ENCODE measurements around the gene MTRF1.

Gene MTRF1

DNA sequence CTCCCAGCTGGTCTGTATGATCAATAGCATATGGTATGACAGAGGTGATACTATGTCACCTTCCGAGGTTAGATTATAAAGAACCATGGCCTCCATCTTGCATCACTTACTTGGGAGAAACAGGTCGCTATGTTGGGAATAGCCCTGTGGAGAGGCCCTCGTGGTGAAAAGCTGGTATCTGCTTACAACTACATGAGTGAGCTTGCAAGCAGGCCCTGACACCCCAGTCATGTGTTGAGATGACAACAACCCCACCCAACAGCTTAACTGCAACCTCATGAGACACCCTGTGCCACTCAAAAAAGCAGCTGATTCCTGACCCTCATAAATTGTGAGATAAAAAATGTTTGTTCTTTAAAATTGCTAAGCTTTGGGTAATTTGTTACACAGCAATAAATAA is 18.8 kb downstream of the MTRF1 start:
- Histone ChIP-seq H3F3A (ENCODE audit: insufficient read depth, low read length) (no peaks in the 10 kb centered on the region), H3K9me3 (ENCODE audit: low read length) (no peaks in the 10 kb centered on the region), H3K9me2 (ENCODE audit: low read depth, low read length) (no peaks in the 10 kb centered on the region), H3K9ac (ENCODE audit: low read length) (no peak overlapping the region), H3K36me3 (ENCODE audit: insufficient read depth, low read length) (peaks cover 20% of the 10 kb centered on the region; the same call in 1 of the 2 replicates), H3K27me3 (ENCODE audit: insufficient read depth, low read length) (no peaks in the 10 kb centered on the region), H3K79me2 (ENCODE audit: insufficient read depth, low read length) (no peaks in the 10 kb centered on the region), H3K4me1 (ENCODE audit: insufficient read depth, low read length, severe bottlenecking) (no peaks in the 10 kb centered on the region), H2AFZ (ENCODE audit: low read length) (no peak overlapping the region), H3K27ac (ENCODE audit: low read depth, low read length, poor library complexity, severe bottlenecking) (no peak overlapping the region), H3K4me2 (ENCODE audit: low read length) (no peak overlapping the region), H3K4me3 (ENCODE audit: low read depth, low read length, poor library complexity, severe bottlenecking) (no peak overlapping the region), H4K20me1 (ENCODE audit: insufficient read depth, low read length) (no peaks in the 10 kb centered on the region)
- TF ChIP-seq EZH2 (IDR thresholded peaks at IDR 0.05; ENCODE audit: borderline replicate concordance, low read length): no peak
- TF ChIP-seq, protein P1, sequence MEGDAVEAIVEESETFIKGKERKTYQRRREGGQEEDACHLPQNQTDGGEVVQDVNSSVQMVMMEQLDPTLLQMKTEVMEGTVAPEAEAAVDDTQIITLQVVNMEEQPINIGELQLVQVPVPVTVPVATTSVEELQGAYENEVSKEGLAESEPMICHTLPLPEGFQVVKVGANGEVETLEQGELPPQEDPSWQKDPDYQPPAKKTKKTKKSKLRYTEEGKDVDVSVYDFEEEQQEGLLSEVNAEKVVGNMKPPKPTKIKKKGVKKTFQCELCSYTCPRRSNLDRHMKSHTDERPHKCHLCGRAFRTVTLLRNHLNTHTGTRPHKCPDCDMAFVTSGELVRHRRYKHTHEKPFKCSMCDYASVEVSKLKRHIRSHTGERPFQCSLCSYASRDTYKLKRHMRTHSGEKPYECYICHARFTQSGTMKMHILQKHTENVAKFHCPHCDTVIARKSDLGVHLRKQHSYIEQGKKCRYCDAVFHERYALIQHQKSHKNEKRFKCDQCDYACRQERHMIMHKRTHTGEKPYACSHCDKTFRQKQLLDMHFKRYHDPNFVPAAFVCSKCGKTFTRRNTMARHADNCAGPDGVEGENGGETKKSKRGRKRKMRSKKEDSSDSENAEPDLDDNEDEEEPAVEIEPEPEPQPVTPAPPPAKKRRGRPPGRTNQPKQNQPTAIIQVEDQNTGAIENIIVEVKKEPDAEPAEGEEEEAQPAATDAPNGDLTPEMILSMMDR (IDR thresholded peaks at IDR 0.05; ENCODE audit: low read length): no peak

DNA sequence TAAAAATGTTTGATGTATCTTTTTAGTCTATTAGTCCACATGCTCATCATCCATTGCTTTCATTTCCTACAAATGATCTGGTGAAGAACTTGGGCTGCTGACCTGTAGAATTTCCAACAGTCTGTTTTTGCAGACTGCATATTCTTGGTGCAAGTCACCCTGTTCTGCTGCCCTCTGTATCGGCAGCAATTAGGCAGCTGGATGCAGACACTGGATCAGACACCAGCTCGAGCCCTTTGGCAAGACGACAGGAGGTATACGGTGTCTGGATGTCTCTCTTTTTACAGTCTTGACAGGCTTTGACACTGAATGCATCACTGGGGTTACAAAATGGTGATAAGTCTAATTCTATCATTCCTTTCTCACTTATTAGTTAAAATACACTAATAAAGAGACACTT is 21.8 kb downstream of the MTRF1 start:
- H4K20me1 ChIP-seq (ENCODE audit: insufficient read depth, low read length): no peaks in the 10 kb centered on the region
- TF ChIP-seq, protein P1 (IDR thresholded peaks at IDR 0.05; ENCODE audit: low read length): no peak
- TF ChIP-seq EZH2 (IDR thresholded peaks at IDR 0.05; ENCODE audit: borderline replicate concordance, low read length): no peak
- no peaks in the 10 kb centered on the region for H3F3A ChIP-seq (ENCODE audit: insufficient read depth, low read length)
- no peak overlapping the region for H2AFZ ChIP-seq (ENCODE audit: low read length)
- peaks cover 22% of the 10 kb centered on the region; the same call in 1 of the 2 replicates for H3K36me3 ChIP-seq (ENCODE audit: insufficient read depth, low read length)
- H3K9me3 ChIP-seq (ENCODE audit: low read length): no peaks in the 10 kb centered on the region
- no peak overlapping the region for H3K4me3 ChIP-seq (ENCODE audit: low read depth, low read length, poor library complexity, severe bottlenecking)
- H3K27ac ChIP-seq (ENCODE audit: low read depth, low read length, poor library complexity, severe bottlenecking): no peak overlapping the region
- H3K79me2 ChIP-seq (ENCODE audit: insufficient read depth, low read length): no peaks in the 10 kb centered on the region
- no peak overlapping the region for H3K9ac ChIP-seq (ENCODE audit: low read length)
- H3K27me3 ChIP-seq (ENCODE audit: insufficient read depth, low read length): no peaks in the 10 kb centered on the region
- no peak overlapping the region for H3K4me2 ChIP-seq (ENCODE audit: low read length)
- H3K9me2 ChIP-seq (ENCODE audit: low read depth, low read length): no peaks in the 10 kb centered on the region
- no peaks in the 10 kb centered on the region for H3K4me1 ChIP-seq (ENCODE audit: insufficient read depth, low read length, severe bottlenecking)

DNA sequence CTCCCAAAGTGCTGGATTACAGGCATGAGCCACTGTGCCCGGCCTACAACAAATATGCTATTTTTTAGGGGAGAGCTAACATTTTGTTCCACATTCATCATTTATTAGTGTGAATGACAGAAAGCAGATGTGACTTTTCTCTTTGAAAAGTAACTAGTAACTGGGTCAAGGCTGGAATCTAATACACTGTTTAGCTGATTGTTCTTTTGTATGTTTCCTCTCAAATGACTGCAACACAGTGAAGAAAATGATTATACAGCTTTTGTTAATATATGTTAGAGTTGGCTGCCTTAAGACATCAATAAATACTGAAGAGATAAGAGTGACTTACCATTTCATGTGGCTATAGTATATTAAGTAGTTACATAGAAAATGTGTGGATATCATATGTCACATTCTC is 27.0 kb downstream of the MTRF1 start:
- no peak overlapping the region for H3K4me3 ChIP-seq (ENCODE audit: low read depth, low read length, poor library complexity, severe bottlenecking)
- no peak overlapping the region for H3K4me2 ChIP-seq (ENCODE audit: low read length)
- TF ChIP-seq, protein P1 (IDR thresholded peaks at IDR 0.05; ENCODE audit: low read length): no peak
- no peak for TF ChIP-seq EZH2 (IDR thresholded peaks at IDR 0.05; ENCODE audit: borderline replicate concordance, low read length)
- H3K9me2 ChIP-seq (ENCODE audit: low read depth, low read length): no peaks in the 10 kb centered on the region
- no peaks in the 10 kb centered on the region for H3K79me2 ChIP-seq (ENCODE audit: insufficient read depth, low read length)
- H3K9ac ChIP-seq (ENCODE audit: low read length): no peak overlapping the region
- H3K27ac ChIP-seq (ENCODE audit: low read depth, low read length, poor library complexity, severe bottlenecking): no peak overlapping the region
- H3K4me1 ChIP-seq (ENCODE audit: insufficient read depth, low read length, severe bottlenecking): peaks cover 14% of the 10 kb centered on the region
- H3K9me3 ChIP-seq (ENCODE audit: low read length): no peaks in the 10 kb centered on the region
- H4K20me1 ChIP-seq (ENCODE audit: insufficient read depth, low read length): no peaks in the 10 kb centered on the region
- no peaks in the 10 kb centered on the region for H3K27me3 ChIP-seq (ENCODE audit: insufficient read depth, low read length)
- no peak overlapping the region for H2AFZ ChIP-seq (ENCODE audit: low read length)
- H3K36me3 ChIP-seq (ENCODE audit: insufficient read depth, low read length): peaks cover 34% of the 10 kb centered on the region; the same call in 1 of the 2 replicates
- no peaks in the 10 kb centered on the region for H3F3A ChIP-seq (ENCODE audit: insufficient read depth, low read length)

All from OCI-LY1 (cell line).